Neural progenitor cell (in vitro differentiated cells): ENCODE measurements around the gene SPOCK1.

Experiments
- CTCF ChIP-seq: fragments of 200-600 bp; sonication (generic); IDR thresholded peaks from 2 replicates; pipeline ENCODE4 v1.5.1; 2017; ENCODE audit warnings: antibody characterized with exemption, mild to moderate bottlenecking
- EZH2phosphoT487 ChIP-seq: fragments of 200-600 bp; sonication (generic); IDR thresholded peaks from 2 replicates; pipeline ENCODE4 v1.6.1; 2017; ENCODE audit warnings: antibody characterized with exemption

- TF ChIP-seq EZH2phosphoT487 (no peak), CTCF (no peak)
Measured at GRCh38 chr5:137134920-137135532, 364.1 kb downstream of the SPOCK1 start.
